Measurements from ENCODE around the gene LRRC47. TPM values are rescaled to one million over a fixed set of nuclear protein-coding genes. Genes with fewer than 3 reads are reported as not detected.

The LRRC47 gene
- total and polyA plus RNA-seq, 9 donors = 26.7 to 60.7 (median 47.6) TPM

- H3K9me3 ChIP-seq = no peaks in the 10 kb centered on the region
- H3K27ac ChIP-seq = no peak overlapping the region
- no peak overlapping the region for H3K4me3 ChIP-seq
- H3K4me1 ChIP-seq (ENCODE audit: insufficient read depth) = peaks cover 3% of the 10 kb centered on the region
- DNase-seq = no peak
- no peaks in the 10 kb centered on the region for H3K36me3 ChIP-seq
- intact Hi-C loops (cut with DNase I) = no loop called here
- 76 to 81% (median 77%) methylated on average over 10 of the region's 10 CpGs for WGBS, 3 donors
- no peaks in the 10 kb centered on the region for H3K27me3 ChIP-seq
- TF ChIP-seq POLR2A (IDR thresholded peaks at IDR 0.05) = no peak
- no peak for TF ChIP-seq CTCF (IDR thresholded peaks at IDR 0.05)
- TF ChIP-seq EP300 (IDR thresholded peaks at IDR 0.05) = no peak
Observed at GRCh38 chr1:3787349-3787715, 9.0 kb downstream of the LRRC47 start.

GRCh38 chr1:3786468-3787348 lies 9.6 kb downstream of the LRRC47 start:
- no peaks in the 10 kb centered on the region for H3K27me3 ChIP-seq
- H3K9me3 ChIP-seq = no peaks in the 10 kb centered on the region
- H3K4me3 ChIP-seq = no peak overlapping the region
- intact Hi-C loops (cut with DNase I) = no loop called here
- 84 to 88% (median 86%) methylated on average over 45 of the region's 45 CpGs for WGBS, 3 donors
- H3K4me1 ChIP-seq (ENCODE audit: insufficient read depth) = peaks cover 3% of the 10 kb centered on the region
- H3K36me3 ChIP-seq = no peaks in the 10 kb centered on the region
- TF ChIP-seq CTCF (IDR thresholded peaks at IDR 0.05) (no peak), POLR2A (IDR thresholded peaks at IDR 0.05) (no peak), EP300 (IDR thresholded peaks at IDR 0.05) (no peak)
- H3K27ac ChIP-seq = no peak overlapping the region
- DNase-seq = no peak

GRCh38 chr1:3785456-3786157 lies 10.7 kb downstream of the LRRC47 start:
- no peaks in the 10 kb centered on the region for H3K36me3 ChIP-seq
- intact Hi-C loops (cut with DNase I) = no loop called here

GRCh38 chr1:3785045-3785444 lies 11.3 kb downstream of the LRRC47 start:
- Histone ChIP-seq H3K4me1 (ENCODE audit: insufficient read depth) (no peaks in the 10 kb centered on the region), H3K4me3 (no peak overlapping the region), H3K9me3 (no peaks in the 10 kb centered on the region), H3K27ac (no peak overlapping the region), H3K36me3 (no peaks in the 10 kb centered on the region), H3K27me3 (no peaks in the 10 kb centered on the region)
- intact Hi-C loops (cut with DNase I) = no loop called here
- 54 to 63% (median 60%) methylated on average over 13 of the region's 13 CpGs for WGBS, 3 donors
- DNase-seq = peak in 4 of 5 donors; percentile 51 to 74 (median 62)
- no peak for TF ChIP-seq POLR2A (IDR thresholded peaks at IDR 0.05)
- TF ChIP-seq CTCF (IDR thresholded peaks at IDR 0.05) = no peak
- no peak for TF ChIP-seq EP300 (IDR thresholded peaks at IDR 0.05)

More at GRCh38 chr1:3785456-3786157, 10.7 kb downstream of the LRRC47 start:
- no peak for TF ChIP-seq CTCF (IDR thresholded peaks at IDR 0.05)
- TF ChIP-seq POLR2A (IDR thresholded peaks at IDR 0.05) = no peak
- H3K27ac ChIP-seq = no peak overlapping the region
- H3K27me3 ChIP-seq = no peaks in the 10 kb centered on the region
- no peak for DNase-seq
- no peak overlapping the region for H3K4me3 ChIP-seq
- 73 to 83% (median 81%) methylated on average over 14 of the region's 14 CpGs for WGBS, 3 donors
- H3K4me1 ChIP-seq (ENCODE audit: insufficient read depth) = peaks cover 2% of the 10 kb centered on the region
- H3K9me3 ChIP-seq = no peaks in the 10 kb centered on the region
